ENCODE results near the gene OSTN.
A peak's percentile ranks its signal among the peaks of the same experiment; 100 is the strongest.
"Not testable (repeated sequence)": the region's sequence is repeated elsewhere in the genome, so short reads cannot be mapped to it uniquely, and the experiment has no call there.

The OSTN gene

GRCh38 chr3:191235331-191236314, 36.6 kb downstream of the OSTN start:
- DNase-seq: no peak

- no peak for DNase-seq
Measured at GRCh38 chr3:191236646-191237045, 37.6 kb downstream of the OSTN start.

- DNase-seq: no peak
Measured at GRCh38 chr3:191237047-191237882, 38.2 kb downstream of the OSTN start.

- DNase-seq: no peak
Measured at GRCh38 chr3:191238321-191238817, 39.3 kb downstream of the OSTN start.

GRCh38 chr3:191239407-191240031, 40.5 kb downstream of the OSTN start:
- DNase-seq: no peak

GRCh38 chr3:191240486-191240885, 41.4 kb downstream of the OSTN start:
- DNase-seq: no peak

- DNase-seq: no peak
Measured at GRCh38 chr3:191244242-191244867, 45.3 kb downstream of the OSTN start.

- not testable (repeated sequence) for DNase-seq
Measured at GRCh38 chr3:191246034-191246433, 47.0 kb downstream of the OSTN start.

GRCh38 chr3:191246630-191247029, 47.6 kb downstream of the OSTN start:
- DNase-seq: no peak

GRCh38 chr3:191253089-191253799, 54.2 kb downstream of the OSTN start:
- no peak for DNase-seq

- no peak for DNase-seq
Measured at GRCh38 chr3:191254098-191254873, 55.2 kb downstream of the OSTN start.

GRCh38 chr3:191255156-191255555, 56.1 kb downstream of the OSTN start:
- no peak for DNase-seq

- no peak for DNase-seq
Measured at GRCh38 chr3:191256405-191256804, 57.4 kb downstream of the OSTN start.

- DNase-seq: peak; percentile 96
Measured at GRCh38 chr3:191257286-191257685, 58.2 kb downstream of the OSTN start.

- DNase-seq: no peak
Measured at GRCh38 chr3:191259486-191259885, 60.4 kb downstream of the OSTN start.

GRCh38 chr3:191260431-191261303, 61.6 kb downstream of the OSTN start:
- DNase-seq: no peak

- DNase-seq: no peak
Measured at GRCh38 chr3:191261304-191261638, 62.2 kb downstream of the OSTN start.

GRCh38 chr3:191262650-191263049, 63.6 kb downstream of the OSTN start:
- DNase-seq: no peak

GRCh38 chr3:191263365-191263764, 64.3 kb downstream of the OSTN start:
- no peak for DNase-seq

- no peak for DNase-seq
Measured at GRCh38 chr3:191263850-191264249, 64.8 kb downstream of the OSTN start.
